Left forelimb (tissue), 1 donor: Measurements from ENCODE around the gene FOSL2.

Experiments used
- DNase-seq: peaks from one replicate; pipeline ENCODE4 v3.0.0-alpha.2; 2018; ENCODE audit warnings: low spot score

Gene FOSL2

GRCh38 chr2:28433935-28434599, 41.4 kb downstream of the FOSL2 start:
- no peak for DNase-seq

DNA sequence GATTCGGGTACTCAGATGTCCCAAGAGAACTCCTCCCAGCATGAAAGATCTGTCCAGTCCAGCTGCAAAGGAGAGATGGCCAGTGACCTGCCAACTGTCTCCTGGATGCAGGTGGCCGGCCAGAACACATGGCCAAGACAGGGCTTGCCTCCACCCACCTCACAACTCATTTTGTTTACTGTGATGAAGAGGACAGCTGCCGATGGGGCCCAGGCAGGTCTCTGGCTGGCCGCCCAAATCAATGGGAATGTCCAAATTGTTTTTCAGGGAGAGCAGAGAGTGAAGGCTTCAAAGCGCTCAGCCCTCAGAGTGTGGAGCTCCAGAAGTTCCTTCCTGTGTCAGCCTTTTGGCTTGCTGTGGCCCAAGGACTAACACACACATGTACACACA, 41.9 kb downstream of the FOSL2 start:
- no peak for DNase-seq

DNA sequence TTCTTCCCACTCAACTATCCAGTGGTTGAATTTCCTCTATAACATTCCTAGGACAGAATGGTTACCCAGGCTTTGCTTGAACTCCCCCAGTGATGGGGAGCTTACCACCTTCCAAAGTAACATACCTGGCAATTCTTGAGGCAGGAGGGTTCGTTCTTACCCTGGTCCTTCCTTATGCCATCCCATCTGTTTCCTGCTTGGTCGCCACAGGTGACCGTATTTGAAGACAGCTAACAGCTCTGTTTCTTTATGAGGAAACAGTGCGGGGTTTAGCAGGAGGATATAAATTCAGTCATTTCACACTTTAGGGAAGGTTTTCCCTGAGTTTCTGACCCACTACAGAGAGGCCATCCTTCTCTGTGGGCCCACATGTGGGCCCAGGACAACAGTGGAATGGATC, 42.6 kb downstream of the FOSL2 start:
- no peak for DNase-seq

GRCh38 chr2:28435814-28436351, 43.2 kb downstream of the FOSL2 start:
- no peak for DNase-seq

DNA sequence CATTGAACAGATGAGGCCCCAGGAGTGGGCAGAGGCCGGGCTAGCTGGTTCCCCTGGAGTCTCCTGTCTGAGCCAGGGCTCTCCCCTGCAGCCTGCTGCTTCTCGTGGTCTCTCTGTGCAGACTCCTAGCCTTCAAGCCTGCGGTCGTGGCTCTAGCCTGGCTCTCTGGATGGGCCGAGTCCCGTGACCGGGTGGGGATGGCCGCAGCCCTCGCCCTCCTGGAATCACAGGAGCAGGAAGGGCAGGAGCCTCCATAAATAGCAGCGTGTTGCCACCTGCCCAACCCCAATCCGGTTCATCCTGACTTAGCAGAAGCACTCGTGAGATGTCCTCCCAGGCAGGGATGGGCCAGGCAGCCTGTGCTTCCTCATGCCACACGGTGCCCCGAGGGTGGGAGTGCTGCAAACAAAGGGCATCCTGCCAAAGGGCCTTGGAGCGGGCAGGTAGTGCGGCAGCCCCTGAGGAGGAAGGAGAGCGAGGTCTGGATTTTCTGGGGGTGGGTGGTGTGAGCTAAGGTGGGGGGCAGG, 43.9 kb downstream of the FOSL2 start:
- DNase-seq: no peak

DNA sequence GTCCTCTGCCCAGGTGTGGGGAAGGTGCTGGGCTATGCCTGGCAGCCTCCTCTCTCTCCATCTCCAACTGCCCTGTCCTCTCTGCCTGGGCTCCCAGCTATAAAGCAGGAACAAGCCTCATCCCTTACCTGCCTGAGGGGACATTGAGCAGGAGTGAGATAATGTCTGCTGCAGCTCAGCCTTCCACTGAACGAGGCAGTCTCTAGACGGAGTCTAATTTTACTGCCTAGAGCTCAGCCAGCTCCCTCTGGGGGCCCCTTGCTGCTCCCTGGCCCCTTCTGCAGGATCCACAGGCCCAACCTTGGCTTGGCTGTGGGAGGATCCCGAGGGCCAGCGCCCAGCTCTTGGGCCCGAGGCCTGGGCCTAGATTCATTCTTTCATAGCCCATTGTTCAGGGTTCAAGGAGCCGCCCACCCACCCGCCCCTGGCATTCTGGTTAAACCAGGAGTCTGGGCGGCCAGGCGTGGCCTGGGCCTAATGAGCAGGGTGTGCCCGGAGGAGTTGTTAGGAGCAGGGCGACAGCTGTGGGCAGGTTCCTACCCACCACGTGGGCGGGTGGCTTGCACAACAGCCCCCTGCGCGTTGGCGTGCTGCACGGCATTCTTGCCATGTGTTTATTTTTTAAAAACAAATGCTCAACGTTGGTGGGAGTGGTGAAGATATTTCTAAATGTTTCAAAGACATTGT, 44.6 kb downstream of the FOSL2 start:
- no peak for DNase-seq

GRCh38 chr2:28437918-28438317, 45.3 kb downstream of the FOSL2 start:
- no peak for DNase-seq

GRCh38 chr2:28438532-28439063, 45.9 kb downstream of the FOSL2 start:
- DNase-seq: no peak

- DNase-seq: no peak
Measured at GRCh38 chr2:28439127-28439526, 46.5 kb downstream of the FOSL2 start.

DNA sequence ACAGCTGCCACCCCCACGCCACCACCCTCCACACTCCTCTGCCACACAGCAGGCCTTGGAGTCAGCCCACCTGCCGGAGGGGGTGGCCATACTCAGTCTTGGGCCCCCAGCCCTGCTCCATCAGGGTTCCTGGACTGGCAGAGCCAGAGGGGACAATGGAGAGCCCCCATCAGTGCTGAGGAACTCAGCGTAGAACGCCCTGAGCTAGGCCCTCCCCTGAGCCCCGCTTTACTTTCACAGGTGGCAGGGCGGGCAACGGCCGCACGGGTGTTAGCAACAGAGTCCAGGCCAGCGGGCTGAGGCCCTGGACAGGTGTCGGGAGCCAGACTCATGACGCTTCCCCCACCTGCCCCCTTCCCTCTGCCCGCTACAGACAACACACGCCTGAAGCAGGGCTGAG, 47.1 kb downstream of the FOSL2 start:
- no peak for DNase-seq

DNA sequence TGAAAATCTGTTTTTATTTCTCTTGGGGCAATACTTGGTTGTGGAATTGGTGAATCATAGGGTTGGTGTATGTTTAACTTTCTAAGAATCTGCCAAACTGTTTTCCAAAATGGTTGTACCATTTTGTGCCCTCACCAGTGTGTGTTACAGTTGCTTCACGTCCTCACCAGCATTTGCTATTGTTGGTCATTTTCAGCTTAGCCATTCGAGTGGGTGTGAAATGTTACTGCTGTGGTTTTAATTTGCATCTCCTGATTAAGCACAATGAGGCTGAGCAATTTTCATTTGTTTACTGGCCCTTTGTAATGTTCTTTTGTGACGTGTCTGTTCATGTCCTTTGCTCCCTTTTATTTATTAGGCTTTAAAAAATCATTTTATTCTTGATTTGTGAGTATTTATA, 49.7 kb downstream of the FOSL2 start:
- DNase-seq: no peak

- DNase-seq: no peak
Measured at GRCh38 chr2:28444956-28445355, 52.3 kb downstream of the FOSL2 start.

GRCh38 chr2:28445448-28446258, 53.0 kb downstream of the FOSL2 start:
- DNase-seq: no peak

DNA sequence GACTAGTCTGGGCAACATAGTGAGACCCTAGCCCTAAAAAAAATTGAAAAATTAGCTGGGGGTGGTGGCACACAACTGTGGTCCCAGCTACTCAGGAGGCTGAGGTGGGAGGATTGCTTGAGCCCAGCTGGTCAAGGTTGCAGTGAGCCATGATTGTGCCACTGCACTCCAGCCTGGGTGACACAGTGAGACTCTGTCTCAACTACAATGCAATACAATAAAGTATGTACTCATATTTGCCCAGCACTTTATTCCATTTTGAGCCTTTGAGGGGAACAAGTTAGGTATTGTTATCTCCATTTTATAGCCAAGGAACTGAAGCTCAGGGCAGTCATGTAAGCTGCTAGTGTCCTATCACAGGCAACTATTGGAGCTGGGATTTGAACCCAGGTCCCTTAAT, 53.9 kb downstream of the FOSL2 start:
- no peak for DNase-seq

DNA sequence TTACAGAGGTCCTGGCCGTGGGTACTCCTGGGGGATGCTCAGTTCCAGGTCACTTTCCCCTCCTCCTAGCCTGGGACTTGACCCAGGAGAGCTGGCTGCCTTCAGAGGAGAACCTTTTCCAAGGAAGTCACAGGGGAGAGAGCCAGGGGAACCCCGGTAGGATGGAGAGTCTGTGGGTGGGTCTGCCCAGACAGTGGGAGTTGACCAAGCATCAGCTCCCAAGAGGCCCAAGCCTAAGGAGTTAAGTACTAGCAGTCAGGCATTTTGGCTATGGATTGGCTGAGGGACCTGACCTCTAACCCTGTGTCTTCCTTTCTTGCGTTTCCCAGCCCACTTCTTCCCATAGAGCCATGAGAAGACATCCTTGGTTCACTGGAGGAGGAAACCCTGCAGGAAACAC, 54.4 kb downstream of the FOSL2 start:
- DNase-seq: no peak

GRCh38 chr2:28447943-28448792, 55.5 kb downstream of the FOSL2 start:
- peak; percentile 53 for DNase-seq

DNA sequence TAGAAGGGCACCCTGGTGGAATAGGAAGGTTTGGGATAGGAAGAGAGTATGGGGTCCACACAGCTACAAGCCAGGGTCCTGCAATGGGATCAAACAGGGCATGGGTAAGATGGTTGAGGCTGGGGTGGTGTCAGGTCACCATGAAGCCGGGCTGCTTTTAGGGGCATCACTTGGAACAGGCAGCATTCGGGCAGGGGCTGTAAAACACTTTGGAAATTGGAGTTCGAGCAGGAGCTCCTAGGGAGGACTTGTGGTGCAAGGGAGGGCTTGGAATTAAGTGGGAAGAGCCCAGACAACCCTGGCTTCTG, 56.1 kb downstream of the FOSL2 start:
- peak; percentile 47 for DNase-seq

DNA sequence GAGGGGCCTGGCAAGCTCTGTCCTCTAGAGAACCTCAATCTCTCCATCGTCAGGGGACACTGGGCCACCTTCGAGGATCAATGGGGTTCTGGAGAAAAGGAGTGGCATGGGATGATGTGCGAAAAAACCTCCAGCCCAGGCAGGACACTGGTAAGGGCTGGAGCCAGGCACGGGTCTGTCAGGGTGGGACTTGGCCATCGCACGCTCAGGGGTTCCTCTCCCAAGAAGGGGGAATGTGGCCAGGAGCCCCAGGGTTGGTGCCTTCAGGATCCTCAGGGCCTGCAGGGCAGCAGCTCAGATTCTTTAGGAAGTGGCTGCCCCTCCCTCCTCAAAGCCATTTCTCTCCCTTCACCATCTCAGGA, 56.4 kb downstream of the FOSL2 start:
- DNase-seq: peak; percentile 55

DNA sequence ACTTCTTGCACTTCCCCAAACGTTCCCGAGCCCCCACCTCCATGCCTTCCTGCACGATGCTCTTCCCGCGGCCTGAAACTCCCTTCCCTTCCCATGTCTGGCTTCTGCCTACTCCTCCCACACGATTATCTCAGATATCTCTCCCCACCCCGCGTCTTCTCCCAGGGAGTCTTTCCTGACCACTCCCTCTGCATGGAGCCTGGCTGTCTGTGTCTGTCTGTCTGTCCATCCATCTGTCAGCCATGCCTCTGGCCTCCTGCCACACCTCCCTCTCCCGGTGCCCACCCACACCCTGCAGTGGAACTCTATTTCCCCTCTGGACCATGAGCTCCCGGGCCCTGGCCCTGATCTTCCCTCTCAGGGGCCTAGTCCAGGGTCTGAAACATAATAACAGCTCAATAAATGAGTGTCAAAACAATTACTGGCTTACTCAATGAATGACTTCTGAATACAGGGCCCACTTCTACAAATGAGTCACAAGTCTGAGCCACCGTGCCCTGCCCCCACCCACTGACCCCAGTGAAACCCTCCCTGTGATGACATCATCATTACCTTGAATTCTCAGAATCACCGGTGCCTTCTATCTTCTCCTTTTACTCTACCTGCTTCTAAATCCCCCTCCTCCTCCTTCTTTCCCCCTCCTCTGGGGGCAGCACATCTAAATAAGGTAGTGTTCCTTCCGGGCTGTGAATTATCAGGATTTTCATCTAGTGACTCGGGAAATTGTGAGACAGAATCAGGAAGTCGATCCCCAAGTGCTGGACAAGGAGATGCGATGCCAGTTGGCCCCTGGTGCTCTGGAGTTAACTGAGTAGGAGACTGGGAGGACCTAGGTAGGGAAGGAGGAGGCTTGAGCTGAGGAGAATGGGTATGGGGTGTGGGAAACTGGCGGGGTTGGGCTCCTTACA, 57.1 kb downstream of the FOSL2 start:
- DNase-seq: peak; percentile 54

DNA sequence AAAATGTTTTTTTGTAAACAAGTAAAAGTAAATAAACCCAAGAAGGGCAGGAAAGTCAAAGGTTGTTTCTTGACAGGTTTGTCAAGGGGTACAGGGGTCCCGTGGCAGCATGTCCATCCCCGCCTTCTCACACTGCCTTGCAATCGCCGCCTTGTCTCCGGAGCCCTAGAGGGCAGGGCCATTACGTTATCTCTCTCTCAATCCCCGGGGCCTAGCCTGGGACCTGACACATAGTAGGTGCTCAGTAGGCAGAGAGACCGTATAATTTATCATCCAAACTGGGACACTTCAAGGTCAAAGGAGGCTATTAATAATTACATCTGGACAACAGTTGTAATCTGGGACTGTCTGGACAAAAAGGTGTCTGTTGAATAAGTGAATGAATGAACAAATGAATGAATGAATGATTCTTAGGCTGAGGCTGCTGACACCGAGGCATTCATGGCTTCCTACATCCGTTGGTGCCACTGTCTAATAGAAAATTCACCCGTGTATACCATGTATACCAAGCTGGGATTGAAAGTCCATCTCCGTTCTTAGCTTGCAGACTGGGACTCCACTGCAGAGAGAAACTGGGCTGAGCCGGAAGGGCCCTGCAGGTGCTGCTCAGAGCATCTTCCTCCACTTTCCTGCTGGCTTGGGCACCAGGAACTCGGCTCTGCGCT, 58.4 kb downstream of the FOSL2 start:
- DNase-seq: peak; percentile 46
